Neuronal stem cell (in vitro differentiated cells): ENCODE data around the gene FLT1.
A peak's percentile ranks its signal among the peaks of the same experiment; 100 is the strongest.

ENCODE experiments used
- DNase-seq: peaks from one replicate; pipeline ENCODE4 v3.0.0-alpha.2; 2013; ENCODE audit warnings: low spot score
- H2AFZ ChIP-seq: one replicate; pipeline ENCODE4 v1.6.1; 2013; ENCODE audit warnings: mild to moderate bottlenecking, low read length, inconsistent platforms
- H2AK5ac ChIP-seq: 2 replicates; pipeline ENCODE4 v1.6.1; 2013; ENCODE audit warnings: low read depth, mild to moderate bottlenecking, inconsistent platforms, low read length, moderate library complexity, mixed read lengths
- H2BK120ac ChIP-seq: 2 replicates; pipeline ENCODE4 v1.6.1; 2013; ENCODE audit warnings: low read depth, mild to moderate bottlenecking, inconsistent platforms, low read length, moderate library complexity, mixed read lengths
- H2BK12ac ChIP-seq: one replicate; pipeline ENCODE4 v1.6.1; 2013; ENCODE audit warnings: low read length, inconsistent platforms
- H2BK15ac ChIP-seq: 2 replicates; pipeline ENCODE4 v1.6.1; 2013; ENCODE audit warnings: mild to moderate bottlenecking, low read length, inconsistent platforms, mixed read lengths
- H2BK5ac ChIP-seq: one replicate; pipeline ENCODE4 v1.6.1; 2013; ENCODE audit warnings: inconsistent platforms, mild to moderate bottlenecking, low read length, moderate library complexity
- H3K14ac ChIP-seq: one replicate; pipeline ENCODE4 v1.6.1; 2013; ENCODE audit warnings: low read length, inconsistent platforms
- H3K18ac ChIP-seq: 2 replicates; pipeline ENCODE4 v1.6.1; 2013; ENCODE audit warnings: low read length, inconsistent platforms
- H3K23ac ChIP-seq: 2 replicates; pipeline ENCODE4 v1.6.1; 2013; ENCODE audit warnings: low read depth, mild to moderate bottlenecking, mixed read lengths, low read length, inconsistent platforms; ENCODE audit not compliant: poor library complexity
- H3K27ac ChIP-seq: replicated peaks from 3 replicates; pipeline ENCODE4 v1.5.1; 2013; ENCODE audit warnings: low read length, inconsistent platforms
- H3K27me3 ChIP-seq, 3 experiments: 2 replicates each; pipeline ENCODE4 v1.6.1; 2013; ENCODE audit warnings: low read length in 3 of 3, mild to moderate bottlenecking in 2 of 3, inconsistent platforms in 1 of 3, low read depth in 1 of 3, mixed read lengths in 1 of 3, moderate library complexity in 1 of 3; ENCODE audit not compliant: control insufficient read depth in 3 of 3, insufficient read depth in 3 of 3
- H3K36me3 ChIP-seq, 2 donors: replicated peaks in 1 of 2; 2 replicates each; pipeline ENCODE4 v1.6.1; 2013; ENCODE audit warnings: low read length in 2 of 2; ENCODE audit not compliant: control insufficient read depth in 2 of 2, insufficient read depth in 2 of 2
- H3K4ac ChIP-seq: 2 replicates; pipeline ENCODE4 v1.6.1; 2013; ENCODE audit warnings: inconsistent platforms, mild to moderate bottlenecking, low read length, moderate library complexity
- H3K4me1 ChIP-seq, 2 donors: 1 replicate in 1 of 2; 2 replicates in 1 of 2; pipeline ENCODE4 v1.6.1; 2013; ENCODE audit warnings: low read length in 2 of 2, low read depth in 1 of 2; ENCODE audit not compliant: control insufficient read depth in 2 of 2, insufficient read depth in 1 of 2
- H3K4me2 ChIP-seq: one replicate; pipeline ENCODE4 v1.6.1; 2013; ENCODE audit warnings: mild to moderate bottlenecking, low read length, inconsistent platforms; ENCODE audit not compliant: insufficient read depth, poor library complexity, severe bottlenecking
- H3K4me3 ChIP-seq, 2 donors: 2 replicates each; pipeline ENCODE4 v1.5.1; 2013; ENCODE audit warnings: low read length in 2 of 2, mild to moderate bottlenecking in 2 of 2, inconsistent platforms in 1 of 2, moderate library complexity in 1 of 2
- H3K79me1 ChIP-seq: one replicate; pipeline ENCODE4 v1.6.1; 2013; ENCODE audit warnings: low read depth, mild to moderate bottlenecking, inconsistent platforms, low read length, moderate library complexity
- H3K9ac ChIP-seq: one replicate; pipeline ENCODE4 v1.6.1; 2013; ENCODE audit warnings: mild to moderate bottlenecking, low read depth, low read length, inconsistent platforms; ENCODE audit not compliant: poor library complexity
- H3K9me3 ChIP-seq, 2 donors: replicated peaks in 1 of 2; 2 replicates each; pipeline versions ENCODE3 to v1.6.1; 2013; ENCODE audit warnings: low read length in 2 of 2, mild to moderate bottlenecking in 2 of 2, inconsistent platforms in 1 of 2, low read depth in 1 of 2, mixed read lengths in 1 of 2, moderate library complexity in 1 of 2; ENCODE audit not compliant: control insufficient read depth in 2 of 2, insufficient read depth in 1 of 2
- H4K8ac ChIP-seq: one replicate; pipeline ENCODE4 v1.6.1; 2013; ENCODE audit warnings: low read depth, mild to moderate bottlenecking, inconsistent platforms, low read length, moderate library complexity
- H4K91ac ChIP-seq: one replicate; pipeline ENCODE4 v1.6.1; 2013; ENCODE audit warnings: low read length, low read depth, mild to moderate bottlenecking, inconsistent platforms; ENCODE audit not compliant: poor library complexity
- WGBS, 2 donors: extraction: QIAGEN DNeasy Blood & Tissue Kit; methylation state at CpG; one replicate each; pipeline ENCODE4 v1.1.7; 2013; ENCODE audit warnings: missing lambda C conversion rate in 2 of 2, mixed read lengths in 1 of 2; ENCODE audit not compliant: insufficient read length in 2 of 2, insufficient replicate concordance in 1 of 2; ENCODE audit errors: extremely low coverage in 2 of 2; 5-methylcytosine and 5-hydroxymethylcytosine counted together

FLT1 gene

GRCh38 chr13:28349371-28349770 is 145.6 kb downstream of the FLT1 start:
- Histone ChIP-seq H2AK5ac (no peak overlapping the region), H4K91ac (no peak overlapping the region), H2BK120ac (no peak overlapping the region), H3K9ac (peak overlapping the region; percentile 36), H2BK15ac (no peak overlapping the region), H2AFZ (no peak overlapping the region), H3K14ac (no peak overlapping the region), H3K27me3 (no peaks in the 10 kb centered on the region), H3K18ac (no peak overlapping the region), H3K4ac (no peak overlapping the region), H3K9me3 (no peaks in the 10 kb centered on the region), H3K36me3 (peaks cover 0 to 2% of the 10 kb centered on the region in 2 donors), H2BK12ac (no peak overlapping the region), H4K8ac (no peak overlapping the region), H3K4me1 (peaks cover 0 to 2% of the 10 kb centered on the region in 2 donors), H3K4me2 (no peak overlapping the region), H2BK5ac (no peak overlapping the region), H3K79me1 (no peaks in the 10 kb centered on the region), H3K23ac (no peak overlapping the region), H3K27ac (no peak overlapping the region), H3K4me3 (no peak overlapping the region)
- no peak for DNase-seq
- no CpG with 5 or more reads among the region's 6 CpGs for WGBS, 2 donors

- Histone ChIP-seq H2BK5ac (no peak overlapping the region), H3K4me3 (no peak overlapping the region), H3K27ac (no peak overlapping the region), H2BK12ac (no peak overlapping the region), H3K4me2 (no peak overlapping the region), H3K4ac (no peak overlapping the region), H2AFZ (no peak overlapping the region), H2BK15ac (no peak overlapping the region), H3K79me1 (no peaks in the 10 kb centered on the region), H3K4me1 (peaks cover 0 to 2% of the 10 kb centered on the region in 2 donors), H3K14ac (no peak overlapping the region), H3K36me3 (peaks cover 0 to 2% of the 10 kb centered on the region in 2 donors), H2AK5ac (no peak overlapping the region), H4K8ac (no peak overlapping the region), H3K9me3 (no peaks in the 10 kb centered on the region), H3K18ac (no peak overlapping the region), H3K23ac (no peak overlapping the region), H3K9ac (no peak overlapping the region), H2BK120ac (no peak overlapping the region), H3K27me3 (no peaks in the 10 kb centered on the region), H4K91ac (no peak overlapping the region)
- WGBS, 2 donors, result no CpG with 5 or more reads among the region's 5 CpGs
- DNase-seq, result no peak
These were observed 147.2 kb downstream of the FLT1 start for GRCh38 chr13:28347456-28348371.

DNA sequence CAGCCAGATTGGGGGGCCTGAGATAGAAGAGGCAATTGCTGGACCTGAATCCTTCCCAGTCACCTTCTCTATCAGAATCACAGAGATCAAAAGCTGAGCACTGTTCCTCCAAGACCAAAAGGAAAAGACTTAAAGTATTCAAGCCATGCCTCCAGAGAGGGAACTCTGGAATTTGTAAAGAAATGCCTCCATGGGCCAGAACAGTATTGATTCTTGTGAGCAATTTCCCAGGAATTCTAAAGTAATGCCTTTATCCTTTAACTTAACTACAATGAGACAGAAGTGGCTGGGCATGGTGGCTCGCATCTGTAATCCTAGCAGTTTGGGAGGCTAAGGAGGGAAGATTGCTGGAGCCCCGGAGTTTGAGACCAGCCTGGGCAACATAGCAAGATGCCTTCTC is 148.8 kb downstream of the FLT1 start:
- Histone ChIP-seq H2BK15ac (no peak overlapping the region), H4K8ac (no peak overlapping the region), H4K91ac (no peak overlapping the region), H3K9ac (no peak overlapping the region), H3K18ac (no peak overlapping the region), H2BK5ac (no peak overlapping the region), H3K14ac (no peak overlapping the region), H3K4me3 (no peak overlapping the region), H2BK120ac (no peak overlapping the region), H3K36me3 (peaks cover 0 to 2% of the 10 kb centered on the region in 2 donors), H3K4me1 (peaks cover 0 to 2% of the 10 kb centered on the region in 2 donors), H2AK5ac (no peak overlapping the region), H3K27ac (no peak overlapping the region), H3K9me3 (no peaks in the 10 kb centered on the region), H3K79me1 (no peaks in the 10 kb centered on the region), H2BK12ac (no peak overlapping the region), H3K23ac (no peak overlapping the region), H3K4ac (no peak overlapping the region), H3K4me2 (no peak overlapping the region), H3K27me3 (peaks cover 0 to 4% (median 0%) of the 10 kb centered on the region in 3 experiments), H2AFZ (no peak overlapping the region)
- no CpG with 5 or more reads among the region's 2 CpGs for WGBS, 2 donors
- DNase-seq, result no peak

- WGBS, 2 donors, result no CpG with 5 or more reads among the region's 3 CpGs
- no peak overlapping the region for H2BK120ac ChIP-seq
- H2AK5ac ChIP-seq, result peak overlapping the region; percentile 56
- H3K79me1 ChIP-seq, result no peaks in the 10 kb centered on the region
- no peak overlapping the region for H4K8ac ChIP-seq
- H3K9ac ChIP-seq, result no peak overlapping the region
- no peak overlapping the region for H3K4me2 ChIP-seq
- no peak overlapping the region for H2BK15ac ChIP-seq
- no peak overlapping the region for H2AFZ ChIP-seq
- DNase-seq, result no peak
- no peak overlapping the region for H2BK5ac ChIP-seq
- no peak overlapping the region for H2BK12ac ChIP-seq
- H3K4me3 ChIP-seq, result no peak overlapping the region
- H3K23ac ChIP-seq, result no peak overlapping the region
- H3K14ac ChIP-seq, result no peak overlapping the region
- no peaks in the 10 kb centered on the region for H3K4me1 ChIP-seq
- no peak overlapping the region for H4K91ac ChIP-seq
- no peaks in the 10 kb centered on the region for H3K36me3 ChIP-seq
- peak overlapping the region; percentile 37 for H3K18ac ChIP-seq
- H3K9me3 ChIP-seq, result no peaks in the 10 kb centered on the region
- H3K27ac ChIP-seq, result no peak overlapping the region
- peaks cover 0 to 6% (median 0%) of the 10 kb centered on the region in 3 experiments for H3K27me3 ChIP-seq
- H3K4ac ChIP-seq, result peak overlapping the region; percentile 31
These were observed 150.8 kb downstream of the FLT1 start for GRCh38 chr13:28344163-28344562.
